ENCODE data around the gene ICA1L.

DNA sequence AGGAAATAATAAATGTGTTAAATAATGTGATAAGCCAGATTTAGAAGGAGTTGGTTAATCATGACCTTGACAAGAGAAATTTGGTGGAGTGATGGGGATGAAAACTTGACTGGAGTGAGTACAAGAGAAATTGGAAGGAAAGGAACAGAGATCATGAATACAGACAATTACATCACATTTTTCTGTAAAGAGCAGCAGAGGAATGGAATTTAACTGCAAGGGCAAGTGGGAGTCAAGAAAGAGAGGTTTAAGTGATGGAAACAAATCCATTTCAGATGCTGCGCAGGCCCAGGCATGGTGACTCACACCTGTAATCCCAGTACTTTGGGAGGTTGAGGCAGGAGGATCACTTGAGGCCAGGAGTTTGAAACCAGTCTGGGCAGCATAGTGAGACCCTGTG lies 46.7 kb downstream of the ICA1L start:
- TF ChIP-seq, protein P1, sequence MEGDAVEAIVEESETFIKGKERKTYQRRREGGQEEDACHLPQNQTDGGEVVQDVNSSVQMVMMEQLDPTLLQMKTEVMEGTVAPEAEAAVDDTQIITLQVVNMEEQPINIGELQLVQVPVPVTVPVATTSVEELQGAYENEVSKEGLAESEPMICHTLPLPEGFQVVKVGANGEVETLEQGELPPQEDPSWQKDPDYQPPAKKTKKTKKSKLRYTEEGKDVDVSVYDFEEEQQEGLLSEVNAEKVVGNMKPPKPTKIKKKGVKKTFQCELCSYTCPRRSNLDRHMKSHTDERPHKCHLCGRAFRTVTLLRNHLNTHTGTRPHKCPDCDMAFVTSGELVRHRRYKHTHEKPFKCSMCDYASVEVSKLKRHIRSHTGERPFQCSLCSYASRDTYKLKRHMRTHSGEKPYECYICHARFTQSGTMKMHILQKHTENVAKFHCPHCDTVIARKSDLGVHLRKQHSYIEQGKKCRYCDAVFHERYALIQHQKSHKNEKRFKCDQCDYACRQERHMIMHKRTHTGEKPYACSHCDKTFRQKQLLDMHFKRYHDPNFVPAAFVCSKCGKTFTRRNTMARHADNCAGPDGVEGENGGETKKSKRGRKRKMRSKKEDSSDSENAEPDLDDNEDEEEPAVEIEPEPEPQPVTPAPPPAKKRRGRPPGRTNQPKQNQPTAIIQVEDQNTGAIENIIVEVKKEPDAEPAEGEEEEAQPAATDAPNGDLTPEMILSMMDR (IDR thresholded peaks at IDR 0.05) = no peak
- no peak for TF ChIP-seq POLR2A (IDR thresholded peaks at IDR 0.05)

All from adrenal gland (tissue), 5 donors.